ENCODE measurements around the gene OR2F1.

- TF ChIP-seq CTCF (IDR thresholded peaks at IDR 0.05) (no peak), POLR2A (IDR thresholded peaks at IDR 0.05) (no peak), EP300 (IDR thresholded peaks at IDR 0.05) (no peak)
These were observed 47.7 kb upstream of the OR2F1 start for GRCh38 chr7:143906895-143907294.
